Tibial nerve (tissue), 4 donors: ENCODE data around the gene ARRB2.

Experiments
- EP300 ChIP-seq, 2 donors: sonication (generic); formaldehyde crosslinking; IDR thresholded peaks; one replicate each; pipeline ENCODE4 v1.6.1; 2017; ENCODE audit warnings: antibody characterized with exemption in 2 of 2, mild to moderate bottlenecking in 1 of 2
- POLR2A ChIP-seq, 2 donors: fragments of 450-650 bp; IDR thresholded peaks; one replicate each; pipeline ENCODE4 v1.6.1; 2017; ENCODE audit warnings: antibody characterized with exemption in 2 of 2, mild to moderate bottlenecking in 2 of 2, moderate library complexity in 2 of 2
- TF ChIP-seq, protein P1 (sequence below), 5 experiments: fragments of 200-600 bp in 3 of 5; fragments of 450-650 bp in 2 of 5; sonication (generic) in 3 of 5; IDR thresholded peaks; one replicate each; pipeline ENCODE4 v1.5.1; 2016 to 2019; ENCODE audit warnings: antibody characterized with exemption in 5 of 5, mild to moderate bottlenecking in 3 of 5, moderate library complexity in 2 of 5

DNA sequence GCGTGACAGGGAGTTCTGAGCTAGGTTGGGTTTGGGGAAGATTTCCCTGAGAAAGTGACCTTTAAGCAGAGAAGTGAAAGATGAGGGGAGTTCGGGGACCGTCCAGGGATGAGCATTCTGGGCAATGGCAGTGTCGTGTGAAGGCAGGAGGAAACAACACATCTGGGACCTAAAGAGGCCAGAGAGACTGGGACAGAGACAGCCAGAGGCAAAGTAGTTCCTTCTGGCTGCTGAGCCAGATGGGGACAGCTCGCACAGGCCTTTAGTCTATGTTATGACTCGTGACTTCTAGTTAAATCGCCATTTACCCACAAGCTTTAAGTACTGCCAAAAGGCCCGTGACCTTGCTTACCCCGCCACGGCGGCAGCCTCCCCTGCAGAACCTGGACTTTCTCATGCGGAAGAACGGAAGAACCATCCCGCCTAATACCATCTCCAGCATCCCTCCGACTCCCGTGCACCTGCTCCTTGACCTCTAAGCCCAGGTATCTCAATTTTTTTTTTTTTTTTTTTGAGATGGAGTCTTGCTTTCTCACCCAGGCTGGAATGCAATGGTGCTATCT is 12.3 kb downstream of the ARRB2 start:
- TF ChIP-seq, protein P1, sequence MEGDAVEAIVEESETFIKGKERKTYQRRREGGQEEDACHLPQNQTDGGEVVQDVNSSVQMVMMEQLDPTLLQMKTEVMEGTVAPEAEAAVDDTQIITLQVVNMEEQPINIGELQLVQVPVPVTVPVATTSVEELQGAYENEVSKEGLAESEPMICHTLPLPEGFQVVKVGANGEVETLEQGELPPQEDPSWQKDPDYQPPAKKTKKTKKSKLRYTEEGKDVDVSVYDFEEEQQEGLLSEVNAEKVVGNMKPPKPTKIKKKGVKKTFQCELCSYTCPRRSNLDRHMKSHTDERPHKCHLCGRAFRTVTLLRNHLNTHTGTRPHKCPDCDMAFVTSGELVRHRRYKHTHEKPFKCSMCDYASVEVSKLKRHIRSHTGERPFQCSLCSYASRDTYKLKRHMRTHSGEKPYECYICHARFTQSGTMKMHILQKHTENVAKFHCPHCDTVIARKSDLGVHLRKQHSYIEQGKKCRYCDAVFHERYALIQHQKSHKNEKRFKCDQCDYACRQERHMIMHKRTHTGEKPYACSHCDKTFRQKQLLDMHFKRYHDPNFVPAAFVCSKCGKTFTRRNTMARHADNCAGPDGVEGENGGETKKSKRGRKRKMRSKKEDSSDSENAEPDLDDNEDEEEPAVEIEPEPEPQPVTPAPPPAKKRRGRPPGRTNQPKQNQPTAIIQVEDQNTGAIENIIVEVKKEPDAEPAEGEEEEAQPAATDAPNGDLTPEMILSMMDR (IDR thresholded peaks at IDR 0.05), result no peak
- TF ChIP-seq POLR2A (IDR thresholded peaks at IDR 0.05), result no peak
- TF ChIP-seq EP300 (IDR thresholded peaks at IDR 0.05), result no peak
